Measurements from ENCODE around the gene MISP.
A peak's percentile ranks its signal among the peaks of the same experiment; 100 is the strongest.

Gene MISP

DNA sequence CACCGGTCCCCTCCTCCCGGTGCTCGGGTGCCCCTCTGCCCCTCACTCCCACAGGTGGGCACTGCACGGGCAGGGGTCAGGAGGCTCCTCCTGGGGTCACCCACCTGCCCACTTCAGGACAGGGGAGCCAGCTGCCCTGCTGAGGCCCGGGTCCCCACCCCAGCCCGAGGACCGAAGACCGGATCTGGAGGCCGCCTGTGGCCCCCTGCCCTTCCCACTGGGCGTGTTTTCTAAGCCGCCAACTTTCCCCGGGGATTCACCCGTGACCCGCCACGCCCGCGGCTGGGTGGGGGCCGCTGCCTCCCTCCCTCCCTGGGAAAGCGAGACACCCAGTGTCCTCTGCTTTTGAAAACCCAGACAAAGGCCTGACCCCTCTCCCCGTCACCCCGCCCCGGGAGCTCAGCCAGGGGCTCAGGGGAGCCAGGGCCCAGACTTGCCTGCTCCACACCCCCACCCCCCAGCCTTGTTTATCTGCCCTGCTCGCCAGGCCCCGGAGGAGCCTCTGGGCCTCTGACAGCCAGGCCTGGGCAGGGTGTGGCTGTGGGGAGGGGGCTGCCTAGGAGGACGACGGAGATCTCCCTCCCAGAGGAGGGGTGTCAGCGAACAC lies 40.8 kb upstream of the MISP start:
- TF ChIP-seq CTCF (IDR thresholded peaks at IDR 0.05; ENCODE audit: low read depth, low read length) = no peak
- DNase-seq (ENCODE audit: extremely low read depth, low read depth) = no peak

DNA sequence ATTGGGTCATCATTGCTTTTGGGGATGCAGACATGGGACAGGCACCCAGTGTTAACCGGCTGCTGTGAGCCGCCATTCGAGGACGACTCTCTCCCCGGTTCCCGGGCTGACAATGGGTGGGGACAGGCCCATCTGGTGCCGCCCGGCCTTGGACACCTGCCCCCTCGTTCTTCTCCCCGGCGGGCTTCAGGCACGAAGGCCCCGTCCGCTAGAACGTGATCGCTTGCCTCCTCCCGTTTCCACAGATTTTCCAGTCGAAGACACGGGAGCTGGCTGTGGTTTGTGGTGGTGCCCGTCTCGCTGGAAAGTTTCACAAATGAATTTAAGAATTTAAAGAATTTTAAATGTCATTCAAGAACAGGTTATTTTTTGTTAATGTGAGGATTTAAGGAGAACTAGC lies 40.1 kb upstream of the MISP start:
- DNase-seq (ENCODE audit: extremely low read depth, low read depth) = no peak
- no peak for TF ChIP-seq CTCF (IDR thresholded peaks at IDR 0.05; ENCODE audit: low read depth, low read length)

- DNase-seq (ENCODE audit: extremely low read depth, low read depth) = no peak
- TF ChIP-seq CTCF (IDR thresholded peaks at IDR 0.05; ENCODE audit: low read depth, low read length) = no peak
These were observed 39.7 kb upstream of the MISP start for GRCh38 chr19:711254-711653.

DNA sequence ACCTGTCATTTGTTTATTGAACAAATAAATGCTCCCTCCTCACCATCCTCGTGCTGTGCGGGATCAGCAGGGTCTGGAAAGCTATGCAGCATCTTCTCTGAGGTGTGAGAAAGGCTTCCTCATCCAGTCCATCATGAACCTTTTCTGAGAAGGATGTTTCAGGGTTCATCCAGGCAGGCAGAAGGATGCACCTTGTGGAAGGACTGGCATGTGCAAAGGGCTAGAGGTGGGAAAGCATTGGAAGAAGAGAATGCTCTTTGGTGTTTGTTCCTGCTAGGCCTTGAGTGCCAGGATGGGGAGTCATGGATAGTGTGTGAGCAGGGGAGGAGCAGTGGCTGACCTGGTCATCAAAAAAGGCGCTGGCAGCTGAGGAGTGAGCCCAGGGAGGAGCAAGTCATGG lies 35.6 kb upstream of the MISP start:
- no peak for TF ChIP-seq CTCF (IDR thresholded peaks at IDR 0.05; ENCODE audit: low read depth, low read length)
- DNase-seq (ENCODE audit: extremely low read depth, low read depth) = no peak

DNA sequence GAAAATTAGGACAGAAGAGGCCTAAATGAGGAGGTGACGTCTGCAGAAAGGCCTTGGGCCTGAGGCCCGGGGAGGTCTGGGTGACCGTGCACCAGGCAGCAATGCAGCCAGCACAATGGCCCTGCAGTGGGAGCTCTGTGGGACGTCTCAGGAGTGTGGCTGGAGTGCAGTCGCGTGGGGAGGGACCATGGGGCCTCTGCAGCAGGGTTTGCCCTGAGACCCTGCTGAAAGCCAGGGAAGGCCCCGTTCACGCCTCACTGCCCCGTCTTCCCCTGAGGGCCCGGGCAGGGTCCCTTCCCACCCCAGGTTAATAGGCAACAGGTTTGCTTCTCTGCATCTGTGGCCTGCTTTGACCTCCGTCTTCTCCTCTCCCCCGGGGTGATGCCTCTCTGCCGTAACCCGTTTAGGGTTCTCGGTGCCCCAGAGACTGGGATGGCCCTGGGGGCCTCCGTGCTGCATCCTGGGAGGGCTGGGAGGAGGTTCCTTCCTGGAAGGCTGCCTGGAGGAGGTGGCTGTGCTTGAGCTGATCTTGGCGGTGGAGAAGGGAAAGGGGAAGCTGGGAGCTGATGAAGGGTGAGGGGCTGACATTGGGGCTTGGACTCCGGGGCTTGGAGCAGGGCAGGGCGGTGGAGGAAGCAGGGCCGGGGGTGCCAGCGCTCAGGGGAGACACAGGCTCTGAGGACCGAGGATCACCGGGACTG lies 32.5 kb upstream of the MISP start:
- TF ChIP-seq CTCF (IDR thresholded peaks at IDR 0.05; ENCODE audit: low read depth, low read length) = no peak
- no peak for DNase-seq (ENCODE audit: extremely low read depth, low read depth)

DNA sequence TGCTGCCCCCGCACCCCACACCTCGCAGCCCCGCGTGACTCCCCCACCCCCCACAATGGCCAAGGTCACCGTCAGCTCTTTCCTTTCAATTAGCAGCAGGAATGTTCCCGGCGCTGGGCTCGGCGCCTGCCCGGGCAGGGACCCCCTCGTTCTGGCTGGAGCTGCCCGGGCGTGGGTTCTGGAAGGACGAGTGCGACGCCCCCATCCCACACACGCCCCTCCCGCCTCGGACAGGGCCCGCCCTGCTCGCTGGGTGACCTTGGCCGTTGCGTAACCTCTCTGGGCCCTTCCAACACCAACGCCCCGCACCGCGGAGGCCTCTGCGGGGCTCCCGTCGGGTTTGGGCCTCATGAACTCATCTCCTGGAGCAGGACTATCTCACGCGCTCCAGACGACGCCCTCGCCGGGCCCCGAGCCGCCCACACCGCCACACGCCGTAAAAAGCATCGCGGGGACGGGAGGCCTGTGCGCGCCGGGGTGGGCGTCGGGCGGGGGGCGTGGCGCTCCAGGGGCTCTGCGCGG lies 31.9 kb upstream of the MISP start:
- DNase-seq (ENCODE audit: extremely low read depth, low read depth) = peak; percentile 7
- TF ChIP-seq CTCF (IDR thresholded peaks at IDR 0.05; ENCODE audit: low read depth, low read length) = no peak

DNA sequence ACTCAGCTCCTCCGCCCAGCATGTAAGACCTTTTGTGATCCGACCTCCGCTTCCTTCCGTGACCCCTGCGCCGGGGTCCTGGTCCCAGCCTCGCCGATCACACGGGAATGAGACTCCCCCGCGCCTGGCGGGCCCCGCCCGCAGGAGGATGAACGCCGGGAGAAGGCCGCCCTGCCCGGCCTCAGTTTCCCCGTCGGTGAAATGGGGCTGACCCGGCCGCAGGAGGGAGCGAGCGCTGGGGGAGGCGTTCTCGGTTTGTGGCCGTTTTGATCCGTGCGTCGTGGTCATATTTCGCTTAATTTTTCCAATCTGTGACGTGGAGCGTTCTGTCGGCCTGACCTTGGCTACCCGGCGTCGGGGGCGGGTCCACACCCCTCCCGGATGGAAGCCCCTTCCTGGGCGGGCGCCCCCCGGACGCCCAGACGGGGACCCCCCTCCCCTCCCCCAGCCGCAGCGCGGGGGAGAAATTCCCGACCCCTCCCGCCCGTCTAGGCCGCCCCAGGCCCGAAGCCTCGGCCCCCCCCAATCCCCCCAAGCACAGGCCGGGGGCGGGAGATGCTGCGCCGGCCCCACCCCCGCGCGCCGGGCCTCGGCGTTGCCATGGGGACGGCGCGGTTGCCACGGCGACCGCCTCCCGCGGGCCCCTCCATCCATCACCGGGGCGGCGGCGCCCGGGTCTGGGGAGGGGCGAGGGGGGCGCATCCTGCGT lies 31.1 kb upstream of the MISP start:
- DNase-seq (ENCODE audit: extremely low read depth, low read depth) = no peak
- no peak for TF ChIP-seq CTCF (IDR thresholded peaks at IDR 0.05; ENCODE audit: low read depth, low read length)

All from AG09319 (cell line).